HepG2 (cell line): ENCODE measurements around the gene PSG2. TPM values are rescaled to one million over a fixed set of nuclear protein-coding genes. Genes with fewer than 3 reads are reported as not detected.
"Not testable (repeated sequence)": the region's sequence is repeated elsewhere in the genome, so short reads cannot be mapped to it uniquely, and the experiment has no call there.

Experiments used
- ATAC-seq: fragments of 200-7000 bp; cut with Tn5 transposase; 3 replicates; pipeline ENCODE4 v1.9.1; 2020; ENCODE audit warnings: mild to moderate bottlenecking, moderate library complexity
- BruUV-seq: library from RNA; stranded (reverse); fragments of 400-500 nt; replicated peaks from 2 replicates; lab custom pipeline; 2021; lab: Mats Ljungman, UMichigan
- CTCF ChIA-PET: fragments of 300-600 bp; formaldehyde crosslinking; extraction: SDS; loops from one replicate; lab custom pipeline; 2021; ENCODE audit warnings: low total read pairs, inconsistent platforms, low intra/inter-chr PET ratio; lab: Yijun Ruan, JAX
- POLR2A ChIA-PET: fragments of 350-600 bp; sonication (Branson Sonifier 250); formaldehyde crosslinking; loops from one replicate; lab custom pipeline; 2020; ENCODE audit warnings: antibody characterized with exemption, inconsistent platforms; lab: Yijun Ruan, JAX
- DNase-seq: peaks from one replicate; pipeline ENCODE4 v3.0.0-alpha.2; 2015; ENCODE audit warnings: low spot score
- FAIRE-seq: peaks from 3 replicates; lab custom pipeline; 2011; peaks lifted over from hg19 to GRCh38; lab: Jason Lieb, UNC
- H2AFZ ChIP-seq: one replicate; pipeline ENCODE4 v1.6.1; 2011; ENCODE audit warnings: low read length, inconsistent platforms
- H3K27ac ChIP-seq: fragments of 300-600 bp; 3 replicates; pipeline ENCODE4 v1.8.0; 2011; ENCODE audit warnings: mixed run types, mild to moderate bottlenecking, mixed read lengths, low read length, inconsistent platforms; ENCODE audit not compliant: insufficient read depth; ENCODE audit errors: extremely low read length
- H3K27me3 ChIP-seq, 2 experiments: fragments of 200-600 bp in 1 of 2; 2 replicates in 1 of 2; 3 replicates in 1 of 2; pipeline versions ENCODE4 v1.6.0 to v1.8.0; 2011; ENCODE audit warnings: low read length in 2 of 2, mild to moderate bottlenecking in 2 of 2, moderate library complexity in 2 of 2, inconsistent platforms in 1 of 2; ENCODE audit not compliant: insufficient read depth in 2 of 2, control insufficient read depth in 1 of 2
- H3K36me3 ChIP-seq, 2 experiments: fragments of 200-600 bp in 1 of 2; replicated peaks in 1 of 2; 2 replicates in 1 of 2; 3 replicates in 1 of 2; pipeline versions ENCODE4 v1.5.1 to v1.8.0; 2011; ENCODE audit warnings: low read length in 2 of 2, inconsistent platforms in 1 of 2; ENCODE audit not compliant: insufficient read depth in 2 of 2, control insufficient read depth in 1 of 2
- H3K4me1 ChIP-seq: 2 replicates; pipeline ENCODE4 v1.5.1; 2012; ENCODE audit warnings: low read length, inconsistent platforms; ENCODE audit not compliant: insufficient read depth
- H3K4me2 ChIP-seq: 2 replicates; pipeline ENCODE4 v1.6.0; 2011; ENCODE audit warnings: low read depth, low read length, inconsistent platforms
- H3K4me3 ChIP-seq, 3 experiments: fragments of 200-600 bp in 1 of 3; sonication (generic), shearing (Covaris generic) in 1 of 3; replicated peaks in 1 of 3; 2 replicates each; pipeline ENCODE4 v1.5.1; 2011 to 2016; ENCODE audit warnings: low read length in 3 of 3, inconsistent platforms in 2 of 3, low read depth in 2 of 3, mild to moderate bottlenecking in 2 of 3, control low read depth in 1 of 3, mixed read lengths in 1 of 3; ENCODE audit not compliant: insufficient read depth in 1 of 3
- H3K79me2 ChIP-seq: one replicate; pipeline ENCODE4 v1.6.1; 2011; ENCODE audit warnings: low read length, inconsistent platforms; ENCODE audit not compliant: insufficient read depth
- H3K9ac ChIP-seq: 2 replicates; pipeline ENCODE4 v1.6.0; 2011; ENCODE audit warnings: mild to moderate bottlenecking, low read depth, low read length, inconsistent platforms; ENCODE audit not compliant: insufficient read depth
- H3K9me3 ChIP-seq: 2 replicates; pipeline ENCODE4 v1.5.1; 2012; ENCODE audit warnings: mild to moderate bottlenecking, low read length
- H4K20me1 ChIP-seq: 2 replicates; pipeline ENCODE4 v1.6.0; 2011; ENCODE audit warnings: inconsistent platforms, mild to moderate bottlenecking, low read length, moderate library complexity; ENCODE audit not compliant: insufficient read depth
- CTCF ChIP-seq: sonication (generic); formaldehyde crosslinking; IDR thresholded peaks from 2 replicates; pipeline ENCODE4 v1.5.0; 2020; ENCODE audit warnings: mild to moderate bottlenecking, missing genetic modification reagents, moderate library complexity
- RXRB ChIP-seq: IDR thresholded peaks from 2 replicates; pipeline ENCODE4 v1.6.1; 2016; ENCODE audit warnings: borderline replicate concordance, missing genetic modification reagents, missing compliant biosample characterization
- SMC3 ChIP-seq: IDR thresholded peaks from 2 replicates; pipeline ENCODE4 v1.6.1; 2011; ENCODE audit warnings: low read length, improper control_type of control experiment
- STAG1 ChIP-seq: sonication (generic); formaldehyde crosslinking; IDR thresholded peaks from 2 replicates; pipeline ENCODE4 v1.4.0; 2020; ENCODE audit warnings: missing genetic modification reagents
- TFAP4 ChIP-seq: sonication (generic); IDR thresholded peaks from 2 replicates; pipeline ENCODE4 v1.6.1; 2016; ENCODE audit warnings: low read depth, borderline replicate concordance
- WGBS: methylation state at CpG from one replicate; pipeline ENCODE4 v1.1.6; 2017; ENCODE audit warnings: low lambda C conversion rate; 5-methylcytosine and 5-hydroxymethylcytosine counted together
- in situ Hi-C: cut with HindIII; loops from 2 replicates; pipeline ENCODE4 v1.10.0; 2017; ENCODE audit warnings: low pct_unique_long_range_greater_than_20kb; ENCODE audit not compliant: extremely low pct_ligation_motif_present
- intact Hi-C: fragments of 100-400 bp; cut with micrococcal nuclease; formaldehyde crosslinking; loops from one replicate; pipeline ENCODE4 v1.10.0; 2022; ENCODE audit not compliant: unreplicated experiment
- polyA plus RNA-seq, 8 experiments: library from polyadenylated mRNA; depleted of rRNA in 3 of 8; stranded (reverse) in 7 of 8; unstranded in 1 of 8; fragments of >200 nt; fragmentation: Illumina TruSeq in 4 of 8; extraction: Trizol in 4 of 8; gene quantifications; 2 replicates each; pipeline versions ENCODE4 v1.2.1 to v1.2.3, GENCODE V29; 2011 to 2016; ENCODE audit warnings: low read depth in 4 of 8, missing spikeins in 1 of 8, mixed read lengths in 1 of 8; ENCODE audit not compliant: insufficient read depth in 1 of 8
- total RNA-seq, 5 experiments: library from RNA; depleted of rRNA; stranded (reverse); fragments of >200 nt; fragmentation: Illumina TruSeq; extraction: Trizol; gene quantifications; 2 replicates each; pipeline ENCODE4 v1.2.3, GENCODE V29; 2016; ENCODE audit warnings: low read depth in 1 of 5

Gene PSG2
- total and polyA plus RNA-seq, 2 of the 13 experiments (the other 11 are each of a cell fraction or from before 2014, with no cell fraction given), result not detected

GRCh38 chr19:43104215-43104850 lies 21.8 kb upstream of the PSG2 start:
- H2AFZ ChIP-seq, H3K9me3 ChIP-seq, H3K4me2 ChIP-seq, H3K4me1 ChIP-seq, H3K27ac ChIP-seq, H3K4me3 ChIP-seq, BruUV-seq, H3K27me3 ChIP-seq, H3K36me3 ChIP-seq, H4K20me1 ChIP-seq, POLR2A ChIA-PET, H3K9ac ChIP-seq, H3K79me2 ChIP-seq: not testable (repeated sequence)
- peak; percentile 49 for DNase-seq
- peak; percentile 60 for FAIRE-seq
- 0% methylated on average over 2 of the region's 2 CpGs for WGBS
- in situ Hi-C loops, result loop anchor here (25.0 kb wide), 1 partner anchor 208 kb away; no protein-coding TSS in a partner anchor
- peak; percentile 63; the same call in 2 of the 3 replicates for ATAC-seq
- CTCF ChIA-PET, result interaction anchor here (2.7 kb wide), 1 partner anchor 87 kb away, joined by 13 read pairs; no protein-coding TSS in a partner anchor
- intact Hi-C loops, result loop anchor here (10.0 kb wide), 1 partner anchor 90 kb away; no protein-coding TSS in a partner anchor
- TF ChIP-seq CTCF (CRISPR knock-in tag) (peak; percentile 71), SMC3 (peak; percentile 61), STAG1 (peak; percentile 74)

GRCh38 chr19:43101950-43102349 lies 19.4 kb upstream of the PSG2 start:
- no peak overlapping the region for H3K9ac ChIP-seq
- no peak overlapping the region for H3K4me2 ChIP-seq
- no peak overlapping the region for H3K27ac ChIP-seq
- BruUV-seq, result no TSS peak
- H3K4me1 ChIP-seq, result no peaks in the 10 kb centered on the region
- 0% methylated on average over 2 of the region's 2 CpGs for WGBS
- DNase-seq (no peak), ATAC-seq (no peak), FAIRE-seq (no peak)
- ChIA-PET CTCF (no interaction called here), POLR2A (no interaction called here)
- TF ChIP-seq RXRB (CRISPR knock-in tag) (no peak), TFAP4 (peak; percentile 26; the same call in 1 of the 2 replicates)
- no peaks in the 10 kb centered on the region for H3K9me3 ChIP-seq
- in situ Hi-C loops, result loop anchor here (25.0 kb wide), 1 partner anchor 210 kb away; no protein-coding TSS in a partner anchor
- no peaks in the 10 kb centered on the region for H3K79me2 ChIP-seq
- H3K4me3 ChIP-seq, result no peak overlapping the region
- no peaks in the 10 kb centered on the region for H3K36me3 ChIP-seq
- intact Hi-C loops, result loop anchor here (10.0 kb wide), 1 partner anchor 93 kb away; no protein-coding TSS in a partner anchor
- H2AFZ ChIP-seq, result no peak overlapping the region
- no peaks in the 10 kb centered on the region for H4K20me1 ChIP-seq
- no peaks in the 10 kb centered on the region for H3K27me3 ChIP-seq

- H2AFZ ChIP-seq, BruUV-seq, H3K9me3 ChIP-seq, H3K27ac ChIP-seq, FAIRE-seq, in situ Hi-C loops, ATAC-seq, H4K20me1 ChIP-seq, H3K9ac ChIP-seq, H3K36me3 ChIP-seq, H3K4me3 ChIP-seq, POLR2A ChIA-PET, intact Hi-C loops, CTCF ChIA-PET, DNase-seq, H3K4me1 ChIP-seq, H3K79me2 ChIP-seq, H3K27me3 ChIP-seq, H3K4me2 ChIP-seq: not testable (repeated sequence)
These were observed 15.9 kb upstream of the PSG2 start for GRCh38 chr19:43098416-43098815.
